ENCODE results near the gene TACC2.

Gene TACC2

DNA sequence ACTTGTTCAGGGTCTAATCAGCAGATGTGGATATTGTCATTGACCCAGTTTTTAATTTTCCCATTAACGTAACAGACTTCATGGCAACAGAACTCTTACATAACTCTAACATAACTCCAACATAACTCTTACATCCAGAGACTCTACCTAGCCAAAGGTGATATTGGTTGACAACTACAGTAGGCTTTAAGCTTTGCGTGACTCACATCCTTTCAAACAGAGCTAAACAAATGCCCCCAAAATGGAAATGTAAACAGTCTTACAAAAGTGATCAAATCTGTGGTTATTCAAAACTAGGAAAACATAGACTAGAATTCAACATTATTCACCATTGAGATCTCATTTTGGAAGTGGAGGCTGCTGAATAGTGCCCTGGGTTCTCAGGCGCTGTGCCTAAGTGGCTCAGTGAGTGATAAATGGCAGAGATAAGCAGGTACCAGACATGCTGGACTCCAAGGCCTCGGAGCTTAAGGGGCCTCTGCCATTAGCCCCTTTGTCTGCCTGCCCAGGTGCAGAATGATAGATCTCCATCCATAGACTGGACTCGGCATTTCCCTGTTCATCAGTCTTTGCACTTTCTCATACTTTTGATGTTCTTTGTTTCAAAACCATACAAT, 247.8 kb downstream of the TACC2 start:
- DNase-seq, result no peak

DNA sequence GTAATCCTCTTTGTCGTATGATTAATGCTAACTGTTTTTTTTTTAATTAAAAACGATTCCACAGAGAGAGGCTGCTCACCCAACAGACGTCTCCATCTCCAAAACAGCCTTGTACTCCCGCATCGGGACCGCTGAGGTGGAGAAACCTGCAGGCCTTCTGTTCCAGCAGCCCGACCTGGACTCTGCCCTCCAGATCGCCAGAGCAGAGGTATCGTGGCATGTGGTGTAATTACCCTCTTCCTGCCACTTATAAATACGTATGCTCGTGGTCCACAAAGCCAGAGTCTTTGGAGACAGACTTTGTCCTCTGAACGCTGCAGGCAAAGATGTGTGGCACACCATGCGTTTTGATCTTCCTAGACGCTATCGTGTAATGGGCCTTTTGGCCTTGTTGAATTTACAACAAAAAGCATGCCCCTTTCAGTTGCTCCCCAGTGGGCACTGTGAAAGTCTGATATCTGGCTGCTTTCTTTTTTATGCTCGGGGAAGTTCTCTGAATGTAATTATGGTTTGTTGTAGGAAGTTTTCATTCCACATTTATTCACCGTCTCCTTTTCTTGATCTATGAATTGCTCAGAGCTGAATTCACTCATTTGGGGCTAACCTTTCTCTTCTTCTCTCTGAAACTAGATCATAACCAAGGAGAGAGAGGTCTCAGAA, 248.5 kb downstream of the TACC2 start:
- no peak for DNase-seq

DNA sequence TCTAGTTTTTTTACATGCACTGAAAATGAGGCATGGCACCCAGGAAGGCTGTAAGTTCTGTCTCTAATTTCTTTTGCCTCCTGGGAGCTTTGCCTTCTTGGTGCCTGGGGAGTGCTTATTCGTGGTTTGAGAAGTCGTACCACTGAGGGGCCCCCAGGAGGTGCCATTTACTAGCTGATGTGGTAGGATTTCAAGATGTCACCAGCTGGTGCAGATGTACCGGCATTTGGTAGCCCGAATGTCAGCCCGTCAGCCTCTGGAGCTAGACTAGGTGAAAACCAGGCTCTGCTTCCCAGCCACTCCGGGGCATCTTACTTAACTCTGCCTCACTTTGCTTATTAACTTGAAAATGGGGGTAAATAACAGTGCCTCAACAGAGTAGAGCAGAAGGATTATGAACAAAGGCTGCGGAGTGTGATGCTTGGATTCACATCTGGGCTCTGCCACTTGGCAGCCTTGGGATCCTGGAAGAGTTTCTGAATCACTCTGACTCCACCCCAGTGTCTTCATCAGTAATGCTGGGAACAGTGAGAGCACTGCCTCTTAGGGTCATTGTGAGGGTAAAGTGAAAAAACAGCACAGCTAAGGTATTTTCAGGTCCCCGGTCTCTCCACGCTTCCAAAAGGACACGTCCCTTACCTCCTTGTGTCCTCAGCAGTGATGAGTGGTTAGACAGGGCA, 250.8 kb downstream of the TACC2 start:
- no peak for DNase-seq

- no peak for DNase-seq
These were observed 251.4 kb downstream of the TACC2 start for GRCh38 chr10:122240401-122240800.

DNA sequence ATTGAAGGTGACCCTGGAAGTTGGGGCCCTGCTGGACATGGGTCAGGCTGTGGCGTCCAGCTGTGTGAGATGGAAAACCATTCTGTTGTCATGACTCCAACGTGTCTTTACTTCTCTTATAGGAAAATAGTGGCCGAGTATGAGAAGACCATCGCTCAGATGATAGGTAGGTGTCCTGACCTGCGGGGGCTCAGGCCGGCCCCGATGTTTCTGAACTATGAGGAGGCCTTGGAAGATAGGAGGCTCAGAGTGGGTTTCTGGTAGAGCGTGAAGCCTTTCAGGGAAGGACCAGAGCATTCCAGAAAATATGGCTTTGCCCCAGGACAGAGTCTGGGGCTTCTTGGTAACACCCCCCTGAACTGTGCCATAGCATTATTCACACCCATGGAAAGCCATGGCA, 252.9 kb downstream of the TACC2 start:
- no peak for DNase-seq

- no peak for DNase-seq
These were observed 254.6 kb downstream of the TACC2 start for GRCh38 chr10:122243550-122243949.

- no peak for DNase-seq
These were observed 255.3 kb downstream of the TACC2 start for GRCh38 chr10:122244001-122244975.

DNA sequence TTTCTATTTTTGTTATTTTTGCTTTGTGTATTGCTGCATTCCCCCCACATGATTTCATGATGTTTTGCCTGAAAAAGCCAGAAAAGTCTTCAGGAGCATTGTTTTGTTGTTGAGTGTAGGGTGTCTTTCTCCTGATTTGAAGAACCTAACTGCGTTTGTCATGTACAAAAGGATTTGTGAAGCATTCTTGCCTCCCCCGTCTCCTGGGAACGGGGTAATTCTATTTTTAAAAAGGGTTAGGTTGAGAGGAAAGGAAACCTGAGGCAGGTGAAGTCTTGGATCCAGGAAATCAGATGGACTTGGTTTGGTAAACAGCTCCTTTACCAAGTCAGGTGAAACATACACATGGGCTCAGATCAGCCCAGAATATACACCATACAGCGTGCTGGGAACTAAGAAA, 256.2 kb downstream of the TACC2 start:
- no peak for DNase-seq

GRCh38 chr10:122245897-122246296, 256.9 kb downstream of the TACC2 start:
- DNase-seq, result no peak

DNA sequence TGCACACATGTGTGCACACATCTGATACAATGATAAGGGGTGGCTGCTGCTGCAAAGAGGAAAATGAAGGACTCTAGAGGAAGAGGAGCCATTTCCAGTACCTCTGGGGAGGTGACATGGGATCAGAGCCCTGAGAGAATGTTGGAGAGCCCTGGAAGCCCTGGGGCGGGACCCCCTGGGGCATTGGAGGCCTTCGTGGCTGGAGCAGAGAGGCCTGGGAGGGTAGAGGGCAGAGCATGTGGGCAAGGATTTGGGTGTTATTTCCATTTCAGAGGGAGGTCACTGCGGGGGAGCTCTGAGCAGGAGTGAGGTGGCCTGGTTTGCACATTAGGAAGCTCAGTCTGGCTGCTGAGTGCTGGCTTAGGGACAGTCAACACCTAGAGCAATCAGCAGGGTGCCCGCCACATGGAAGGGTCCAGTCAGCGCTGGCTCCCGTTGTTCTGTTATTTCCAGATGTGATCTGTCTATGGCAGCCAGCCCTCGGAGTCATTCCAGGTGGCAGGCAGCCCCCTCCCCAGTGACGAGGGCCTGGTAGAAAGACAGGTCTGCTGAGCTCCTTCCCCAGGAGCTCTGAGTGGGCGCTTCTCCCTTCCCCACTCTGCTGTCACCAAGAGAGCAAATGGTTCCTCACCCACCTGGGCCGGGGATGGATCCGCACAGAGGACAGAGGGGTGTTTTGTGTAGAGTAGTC, 258.0 kb downstream of the TACC2 start:
- DNase-seq, result no peak

DNA sequence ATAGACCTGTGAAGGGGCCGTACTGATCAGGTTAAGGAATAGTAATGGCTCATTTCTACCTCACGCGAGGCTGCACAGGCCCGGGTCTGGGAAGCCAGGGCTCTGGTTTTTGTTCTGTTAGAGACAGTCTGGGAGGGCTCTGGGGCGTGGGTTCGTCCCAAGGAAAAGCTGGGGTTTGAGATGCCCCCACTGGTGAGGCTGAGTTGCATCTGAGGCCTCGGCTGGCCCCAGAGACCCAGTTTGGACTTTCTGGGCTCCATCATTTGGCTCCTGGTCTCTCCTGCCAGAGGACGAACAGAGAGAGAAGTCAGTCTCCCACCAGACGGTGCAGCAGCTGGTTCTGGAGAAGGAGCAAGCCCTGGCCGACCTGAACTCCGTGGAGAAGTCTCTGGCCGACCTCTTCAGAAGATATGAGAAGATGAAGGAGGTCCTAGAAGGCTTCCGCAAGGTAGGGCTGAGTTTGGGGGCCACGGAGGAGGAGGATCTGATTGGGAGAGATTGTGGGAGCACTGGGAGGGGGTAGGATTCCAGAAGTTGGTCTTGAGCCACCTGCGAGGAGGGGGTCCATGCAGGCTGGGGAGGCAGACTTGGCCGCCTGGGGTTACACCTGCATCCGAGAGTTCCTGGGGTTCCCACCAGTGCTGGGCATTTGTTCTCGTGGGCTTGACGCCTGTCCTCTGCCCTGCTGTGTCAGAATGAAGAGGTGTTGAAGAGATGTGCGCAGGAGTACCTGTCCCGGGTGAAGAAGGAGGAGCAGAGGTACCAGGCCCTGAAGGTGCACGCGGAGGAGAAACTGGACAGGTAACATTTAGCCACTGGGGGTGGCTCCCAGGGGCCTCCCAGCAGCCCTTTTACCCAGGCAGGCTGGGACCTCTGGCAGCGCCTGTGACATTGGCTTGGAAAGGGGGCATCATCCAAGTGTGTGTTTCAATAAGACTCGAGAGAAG, 259.7 kb downstream of the TACC2 start:
- no peak for DNase-seq

- no peak for DNase-seq
These were observed 260.4 kb downstream of the TACC2 start for GRCh38 chr10:122249303-122249850.

- no peak for DNase-seq
These were observed 261.2 kb downstream of the TACC2 start for GRCh38 chr10:122249991-122250750.

DNA sequence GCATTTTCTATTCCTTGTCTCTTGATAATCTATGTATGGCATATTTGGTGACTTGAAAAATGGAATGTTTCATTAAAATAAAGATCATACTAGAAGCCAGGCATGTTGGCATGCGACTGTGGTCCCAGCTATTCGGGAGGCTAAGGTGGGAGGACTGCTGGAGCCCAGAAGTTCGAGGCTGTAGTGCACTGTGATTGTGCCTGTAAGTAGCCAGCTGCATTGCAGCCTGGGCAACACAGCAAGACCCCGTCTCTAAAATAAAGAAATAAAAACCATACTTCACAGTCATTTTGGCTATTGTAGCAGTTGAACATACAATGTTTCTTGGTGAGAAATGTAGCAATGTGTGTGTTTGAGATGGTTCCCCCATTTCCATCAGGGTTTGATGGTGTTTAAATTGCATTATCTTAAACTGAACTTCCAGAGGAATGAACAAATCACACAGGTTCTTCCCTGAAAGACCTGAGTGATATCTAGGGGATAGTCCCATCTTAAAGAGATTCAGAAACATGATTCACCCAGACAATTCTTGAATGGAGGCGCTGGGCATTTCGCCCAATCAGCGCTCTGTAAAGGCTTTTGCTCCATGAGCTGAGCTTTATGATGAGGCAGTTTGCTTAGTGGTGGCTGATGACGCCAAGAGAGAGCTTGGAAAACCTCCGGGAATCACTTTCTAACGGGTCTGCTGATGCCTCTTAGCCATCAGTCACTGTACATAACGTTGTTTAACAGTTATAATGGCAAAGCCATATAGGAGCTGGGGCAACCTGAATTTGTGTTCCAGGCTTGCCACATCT, 262.7 kb downstream of the TACC2 start:
- DNase-seq, result no peak

DNA sequence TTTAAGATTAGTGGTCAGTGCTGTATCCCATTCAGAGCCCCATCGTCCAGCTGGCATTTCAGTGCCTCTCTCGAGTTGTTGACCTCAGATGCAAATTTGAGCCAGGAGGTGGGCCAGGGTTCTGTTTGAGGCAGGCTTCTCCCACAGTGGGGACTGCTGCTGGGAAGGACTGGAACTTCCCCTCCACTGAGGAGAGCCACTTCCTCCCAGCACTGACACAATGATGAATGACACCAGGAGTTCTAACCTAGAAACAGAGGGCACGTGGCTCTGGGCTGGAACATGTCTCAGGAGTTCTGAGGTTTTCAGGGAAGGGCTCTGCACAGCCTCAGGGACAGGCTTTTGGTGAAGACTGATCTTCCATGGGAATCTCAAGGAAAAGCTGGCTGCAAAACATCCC, 263.8 kb downstream of the TACC2 start:
- no peak for DNase-seq

DNA sequence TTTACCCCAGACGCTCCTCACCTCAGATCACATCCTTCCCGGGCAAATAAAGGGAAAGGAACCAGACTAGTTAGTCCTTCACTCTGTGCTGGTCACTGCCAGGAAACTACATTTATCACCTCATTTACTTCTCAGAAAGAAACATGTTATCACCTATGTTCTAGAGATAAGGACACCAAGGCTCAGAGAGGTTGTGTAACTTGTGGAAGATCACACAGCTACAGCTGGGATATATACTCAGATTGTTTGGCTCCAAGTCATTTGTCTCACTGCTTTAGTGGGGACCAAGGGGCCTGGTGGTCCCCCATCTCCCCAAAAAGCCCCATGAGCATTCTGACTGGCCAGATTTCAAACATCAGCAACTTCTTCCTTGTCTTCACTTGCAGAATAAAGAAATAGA, 264.6 kb downstream of the TACC2 start:
- DNase-seq, result no peak

DNA sequence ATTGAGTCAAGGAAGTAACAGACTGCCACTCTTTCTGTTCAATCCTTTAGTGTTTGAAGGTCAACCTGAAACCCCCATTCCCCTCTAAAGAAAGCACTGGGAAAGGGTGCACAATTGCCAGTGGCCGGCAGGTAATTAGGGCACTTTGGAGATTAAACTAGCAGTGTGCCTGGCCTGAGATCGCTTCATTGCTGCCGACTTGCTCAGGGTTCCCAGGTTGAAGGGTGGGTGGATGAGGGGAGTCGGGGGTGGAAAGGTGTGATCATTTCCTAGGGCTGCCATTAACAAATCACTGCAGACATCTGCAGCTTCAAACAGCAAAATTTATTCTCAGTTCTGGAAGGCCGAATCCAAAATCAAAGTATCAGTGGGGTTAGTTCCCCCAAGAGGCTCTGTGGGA, 265.9 kb downstream of the TACC2 start:
- DNase-seq, result no peak

DNA sequence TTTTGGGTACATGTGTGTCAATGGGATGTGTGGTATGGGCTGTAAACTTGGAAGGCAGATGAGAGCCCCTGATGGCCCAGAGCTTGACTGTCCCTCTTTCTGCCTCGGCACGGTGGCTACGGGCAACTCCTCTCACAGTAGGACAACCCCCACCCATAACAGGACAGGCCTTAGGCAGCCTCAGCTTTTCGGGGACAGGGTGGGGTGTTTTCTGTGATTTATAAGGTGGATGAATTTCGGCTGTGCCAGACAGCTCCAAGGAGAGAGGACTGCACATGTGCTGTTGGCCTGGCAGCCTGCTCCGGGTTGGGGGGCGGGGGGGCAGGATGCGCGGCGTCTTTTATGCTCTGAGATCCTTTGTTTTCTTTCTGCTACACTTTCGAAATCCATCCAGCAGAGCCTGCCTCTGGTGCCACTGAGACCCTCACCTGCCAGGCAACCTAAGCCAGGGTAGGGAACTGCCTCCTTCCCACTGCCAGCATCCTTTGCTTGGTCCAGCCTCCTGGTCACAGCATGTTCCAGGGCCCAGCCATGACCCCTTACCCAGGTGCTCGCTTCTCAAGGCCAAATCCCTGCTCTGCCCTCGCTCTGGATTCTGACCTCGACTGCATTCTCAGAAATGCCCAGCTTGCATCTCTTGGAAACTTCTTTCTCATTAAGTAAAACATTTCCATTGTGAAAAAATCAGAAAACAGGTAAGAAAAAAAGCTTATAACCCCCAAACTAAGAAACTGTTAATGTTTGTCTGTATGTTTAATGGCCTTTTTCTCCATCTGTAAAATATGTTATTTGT, 266.7 kb downstream of the TACC2 start:
- no peak for DNase-seq

- DNase-seq, result no peak
These were observed 268.1 kb downstream of the TACC2 start for GRCh38 chr10:122257041-122257440.

Measured in stimulated activated naive CD4-positive, alpha-beta T cell (primary cell).